Neuronal stem cell (in vitro differentiated cells): ENCODE measurements around the gene PWWP2A.

Source experiments
- DNase-seq: peaks from one replicate; pipeline ENCODE4 v3.0.0-alpha.2; 2013; ENCODE audit warnings: low spot score
- H2AFZ ChIP-seq: one replicate; pipeline ENCODE4 v1.6.1; 2013; ENCODE audit warnings: mild to moderate bottlenecking, low read length, inconsistent platforms
- H2AK5ac ChIP-seq: 2 replicates; pipeline ENCODE4 v1.6.1; 2013; ENCODE audit warnings: low read depth, mild to moderate bottlenecking, inconsistent platforms, low read length, moderate library complexity, mixed read lengths
- H2BK120ac ChIP-seq: 2 replicates; pipeline ENCODE4 v1.6.1; 2013; ENCODE audit warnings: low read depth, mild to moderate bottlenecking, inconsistent platforms, low read length, moderate library complexity, mixed read lengths
- H2BK12ac ChIP-seq: one replicate; pipeline ENCODE4 v1.6.1; 2013; ENCODE audit warnings: low read length, inconsistent platforms
- H2BK15ac ChIP-seq: 2 replicates; pipeline ENCODE4 v1.6.1; 2013; ENCODE audit warnings: mild to moderate bottlenecking, low read length, inconsistent platforms, mixed read lengths
- H2BK5ac ChIP-seq: one replicate; pipeline ENCODE4 v1.6.1; 2013; ENCODE audit warnings: inconsistent platforms, mild to moderate bottlenecking, low read length, moderate library complexity
- H3K14ac ChIP-seq: one replicate; pipeline ENCODE4 v1.6.1; 2013; ENCODE audit warnings: low read length, inconsistent platforms
- H3K18ac ChIP-seq: 2 replicates; pipeline ENCODE4 v1.6.1; 2013; ENCODE audit warnings: low read length, inconsistent platforms
- H3K23ac ChIP-seq: 2 replicates; pipeline ENCODE4 v1.6.1; 2013; ENCODE audit warnings: low read depth, mild to moderate bottlenecking, mixed read lengths, low read length, inconsistent platforms; ENCODE audit not compliant: poor library complexity
- H3K27ac ChIP-seq: replicated peaks from 3 replicates; pipeline ENCODE4 v1.5.1; 2013; ENCODE audit warnings: low read length, inconsistent platforms
- H3K27me3 ChIP-seq, 3 experiments: 2 replicates each; pipeline ENCODE4 v1.6.1; 2013; ENCODE audit warnings: low read length in 3 of 3, mild to moderate bottlenecking in 2 of 3, inconsistent platforms in 1 of 3, low read depth in 1 of 3, mixed read lengths in 1 of 3, moderate library complexity in 1 of 3; ENCODE audit not compliant: control insufficient read depth in 3 of 3, insufficient read depth in 3 of 3
- H3K36me3 ChIP-seq, 2 donors: replicated peaks in 1 of 2; 2 replicates each; pipeline ENCODE4 v1.6.1; 2013; ENCODE audit warnings: low read length in 2 of 2; ENCODE audit not compliant: control insufficient read depth in 2 of 2, insufficient read depth in 2 of 2
- H3K4ac ChIP-seq: 2 replicates; pipeline ENCODE4 v1.6.1; 2013; ENCODE audit warnings: inconsistent platforms, mild to moderate bottlenecking, low read length, moderate library complexity
- H3K4me1 ChIP-seq, 2 donors: 1 replicate in 1 of 2; 2 replicates in 1 of 2; pipeline ENCODE4 v1.6.1; 2013; ENCODE audit warnings: low read length in 2 of 2, low read depth in 1 of 2; ENCODE audit not compliant: control insufficient read depth in 2 of 2, insufficient read depth in 1 of 2
- H3K4me2 ChIP-seq: one replicate; pipeline ENCODE4 v1.6.1; 2013; ENCODE audit warnings: mild to moderate bottlenecking, low read length, inconsistent platforms; ENCODE audit not compliant: insufficient read depth, poor library complexity, severe bottlenecking
- H3K4me3 ChIP-seq, 2 donors: 2 replicates each; pipeline ENCODE4 v1.5.1; 2013; ENCODE audit warnings: low read length in 2 of 2, mild to moderate bottlenecking in 2 of 2, inconsistent platforms in 1 of 2, moderate library complexity in 1 of 2
- H3K79me1 ChIP-seq: one replicate; pipeline ENCODE4 v1.6.1; 2013; ENCODE audit warnings: low read depth, mild to moderate bottlenecking, inconsistent platforms, low read length, moderate library complexity
- H3K9ac ChIP-seq: one replicate; pipeline ENCODE4 v1.6.1; 2013; ENCODE audit warnings: mild to moderate bottlenecking, low read depth, low read length, inconsistent platforms; ENCODE audit not compliant: poor library complexity
- H3K9me3 ChIP-seq, 2 donors: replicated peaks in 1 of 2; 2 replicates each; pipeline versions ENCODE3 to v1.6.1; 2013; ENCODE audit warnings: low read length in 2 of 2, mild to moderate bottlenecking in 2 of 2, inconsistent platforms in 1 of 2, low read depth in 1 of 2, mixed read lengths in 1 of 2, moderate library complexity in 1 of 2; ENCODE audit not compliant: control insufficient read depth in 2 of 2, insufficient read depth in 1 of 2
- H4K8ac ChIP-seq: one replicate; pipeline ENCODE4 v1.6.1; 2013; ENCODE audit warnings: low read depth, mild to moderate bottlenecking, inconsistent platforms, low read length, moderate library complexity
- H4K91ac ChIP-seq: one replicate; pipeline ENCODE4 v1.6.1; 2013; ENCODE audit warnings: low read length, low read depth, mild to moderate bottlenecking, inconsistent platforms; ENCODE audit not compliant: poor library complexity
- WGBS, 2 donors: extraction: QIAGEN DNeasy Blood & Tissue Kit; methylation state at CpG; one replicate each; pipeline ENCODE4 v1.1.7; 2013; ENCODE audit warnings: missing lambda C conversion rate in 2 of 2, mixed read lengths in 1 of 2; ENCODE audit not compliant: insufficient read length in 2 of 2, insufficient replicate concordance in 1 of 2; ENCODE audit errors: extremely low coverage in 2 of 2; 5-methylcytosine and 5-hydroxymethylcytosine counted together

PWWP2A gene

DNA sequence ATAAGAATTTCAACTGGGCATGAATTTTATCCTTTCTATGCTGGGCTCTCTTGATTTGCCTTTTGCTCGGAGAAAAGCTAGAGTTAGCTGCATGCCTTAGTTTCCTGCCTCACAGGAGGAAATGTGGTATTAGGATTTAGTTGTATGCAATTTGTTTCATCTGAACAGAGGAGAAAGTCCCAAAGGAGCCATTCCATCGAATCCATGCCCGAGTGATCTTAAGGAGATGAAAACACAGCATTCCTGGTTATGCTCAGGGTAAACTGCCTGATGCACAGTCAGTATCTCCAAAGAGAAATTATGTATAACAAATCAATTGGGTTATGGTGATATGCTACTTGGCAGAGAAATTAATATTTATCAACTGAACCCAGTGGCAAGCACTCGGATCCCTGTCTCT lies 59.2 kb downstream of the PWWP2A start:
- H3K9me3 ChIP-seq, result peaks cover 0 to 12% of the 10 kb centered on the region in 2 donors
- H3K79me1 ChIP-seq, result no peaks in the 10 kb centered on the region
- no CpG with 5 or more reads among the region's 4 CpGs for WGBS, 2 donors
- H2BK12ac ChIP-seq, result no peak overlapping the region
- H2BK15ac ChIP-seq, result no peak overlapping the region
- no peak for DNase-seq
- no peaks in the 10 kb centered on the region for H3K27me3 ChIP-seq
- H3K18ac ChIP-seq, result no peak overlapping the region
- no peak overlapping the region for H4K91ac ChIP-seq
- H3K36me3 ChIP-seq, result peaks cover 14 to 86% of the 10 kb centered on the region in 2 donors
- H4K8ac ChIP-seq, result no peak overlapping the region
- H2BK120ac ChIP-seq, result no peak overlapping the region
- H3K4ac ChIP-seq, result no peak overlapping the region
- no peak overlapping the region for H3K9ac ChIP-seq
- H3K14ac ChIP-seq, result no peak overlapping the region
- no peak overlapping the region for H2BK5ac ChIP-seq
- no peak overlapping the region for H3K4me2 ChIP-seq
- H3K23ac ChIP-seq, result no peak overlapping the region
- no peak overlapping the region for H3K27ac ChIP-seq
- H3K4me3 ChIP-seq, result no peak overlapping the region
- H3K4me1 ChIP-seq, result no peaks in the 10 kb centered on the region
- H2AK5ac ChIP-seq, result no peak overlapping the region
- H2AFZ ChIP-seq, result no peak overlapping the region

DNA sequence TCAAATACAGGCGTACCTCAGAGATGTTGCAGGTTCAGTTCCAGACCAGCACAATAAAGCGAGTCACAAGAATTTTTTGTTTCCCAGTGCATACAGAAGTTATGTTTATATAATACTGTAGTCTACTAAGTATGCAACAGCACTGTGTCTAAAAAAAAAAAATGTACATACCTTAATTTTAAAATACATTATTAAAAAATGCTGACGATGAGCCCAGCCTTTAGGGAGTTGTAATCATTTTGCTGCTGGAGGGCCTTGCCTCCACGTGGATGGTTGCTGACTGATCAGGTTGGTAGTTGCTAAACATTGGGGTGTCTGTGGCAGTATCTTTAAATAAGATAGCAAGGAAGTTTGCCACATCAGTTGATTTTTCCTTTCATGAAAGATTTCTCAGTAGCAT lies 62.0 kb downstream of the PWWP2A start:
- Histone ChIP-seq H3K27ac (no peak overlapping the region), H3K4ac (no peak overlapping the region), H2BK12ac (no peak overlapping the region), H4K91ac (no peak overlapping the region), H3K23ac (no peak overlapping the region), H3K9ac (no peak overlapping the region), H2AFZ (no peak overlapping the region), H3K4me3 (no peak overlapping the region), H3K27me3 (no peaks in the 10 kb centered on the region), H2BK120ac (no peak overlapping the region), H4K8ac (no peak overlapping the region), H3K9me3 (peaks cover 0 to 12% of the 10 kb centered on the region in 2 donors), H2BK15ac (no peak overlapping the region), H2BK5ac (no peak overlapping the region), H3K18ac (no peak overlapping the region), H3K14ac (no peak overlapping the region), H3K79me1 (no peaks in the 10 kb centered on the region), H2AK5ac (no peak overlapping the region), H3K36me3 (peaks cover 14 to 95% of the 10 kb centered on the region in 2 donors), H3K4me1 (no peaks in the 10 kb centered on the region), H3K4me2 (no peak overlapping the region)
- no peak for DNase-seq
- WGBS, 2 donors, result no CpG with 5 or more reads among the region's 4 CpGs

DNA sequence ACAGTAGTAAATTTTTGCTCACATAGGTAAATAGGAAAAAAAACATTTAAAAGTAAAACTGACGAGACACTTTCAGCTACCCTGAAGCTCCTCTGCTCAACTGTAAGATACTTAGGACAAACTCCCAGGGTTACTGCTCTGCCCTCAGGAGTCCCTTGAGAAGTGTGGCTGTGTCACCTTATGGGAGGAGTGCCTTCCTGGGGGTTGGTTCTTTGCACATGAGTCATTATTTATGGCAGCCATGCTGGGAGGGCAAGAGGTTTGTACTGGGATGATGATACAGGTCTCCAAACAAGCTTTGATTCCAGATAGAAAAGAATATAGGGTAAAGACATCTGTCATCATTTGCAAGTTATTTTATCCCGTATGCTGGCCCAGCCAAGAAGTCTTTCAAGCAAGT lies 64.4 kb downstream of the PWWP2A start:
- Histone ChIP-seq H3K79me1 (no peaks in the 10 kb centered on the region), H3K4me3 (no peak overlapping the region), H3K4me2 (no peak overlapping the region), H3K9me3 (peaks cover 0 to 12% of the 10 kb centered on the region in 2 donors), H3K9ac (no peak overlapping the region), H3K14ac (no peak overlapping the region), H4K91ac (no peak overlapping the region), H3K18ac (no peak overlapping the region), H3K23ac (no peak overlapping the region), H3K27ac (no peak overlapping the region), H3K4ac (no peak overlapping the region), H2BK12ac (no peak overlapping the region), H2BK120ac (no peak overlapping the region), H4K8ac (no peak overlapping the region), H3K27me3 (no peaks in the 10 kb centered on the region), H3K36me3 (peaks cover 16 to 94% of the 10 kb centered on the region in 2 donors), H2AK5ac (no peak overlapping the region), H2BK5ac (no peak overlapping the region), H2BK15ac (no peak overlapping the region), H2AFZ (no peak overlapping the region), H3K4me1 (no peaks in the 10 kb centered on the region)
- DNase-seq, result no peak
- WGBS, 2 donors, result no CpG with 5 or more reads among the region's 2 CpGs

DNA sequence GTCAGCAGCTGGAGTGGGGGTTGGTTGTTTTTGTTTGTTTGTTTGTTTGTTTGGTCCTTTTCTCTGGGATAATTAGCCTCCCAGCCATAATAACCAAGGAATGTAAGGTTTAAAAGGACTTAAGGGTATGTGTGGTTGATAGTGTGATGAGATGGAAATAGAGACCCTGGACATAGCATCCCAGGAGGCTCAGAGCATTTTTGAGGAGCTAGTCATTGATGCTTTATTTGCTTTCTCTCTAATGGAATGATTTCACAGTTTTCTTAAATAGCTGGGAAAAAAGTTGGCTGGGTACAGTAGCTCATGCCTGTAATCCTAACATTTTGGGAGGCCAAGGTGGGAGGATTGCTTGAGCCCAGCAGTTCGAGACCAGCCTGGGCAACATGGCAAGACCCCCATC lies 65.2 kb downstream of the PWWP2A start:
- H3K4ac ChIP-seq, result no peak overlapping the region
- no peak overlapping the region for H2BK120ac ChIP-seq
- H3K79me1 ChIP-seq, result no peaks in the 10 kb centered on the region
- no peak overlapping the region for H2AK5ac ChIP-seq
- no peak overlapping the region for H3K14ac ChIP-seq
- no peak overlapping the region for H2BK12ac ChIP-seq
- no peaks in the 10 kb centered on the region for H3K4me1 ChIP-seq
- H2AFZ ChIP-seq, result no peak overlapping the region
- DNase-seq, result no peak
- H3K4me3 ChIP-seq, result no peak overlapping the region
- H3K27ac ChIP-seq, result no peak overlapping the region
- H3K23ac ChIP-seq, result no peak overlapping the region
- no CpG with 5 or more reads among the region's 1 CpG for WGBS, 2 donors
- no peak overlapping the region for H3K9ac ChIP-seq
- H2BK15ac ChIP-seq, result no peak overlapping the region
- H3K36me3 ChIP-seq, result peaks cover 17 to 94% of the 10 kb centered on the region in 2 donors
- no peak overlapping the region for H2BK5ac ChIP-seq
- H3K9me3 ChIP-seq, result peaks cover 0 to 11% of the 10 kb centered on the region in 2 donors
- H3K18ac ChIP-seq, result no peak overlapping the region
- no peak overlapping the region for H4K91ac ChIP-seq
- no peaks in the 10 kb centered on the region for H3K27me3 ChIP-seq
- no peak overlapping the region for H3K4me2 ChIP-seq
- H4K8ac ChIP-seq, result no peak overlapping the region
